SK-N-DZ (cell line): ENCODE results near the gene DMRTA2.

Source experiments
- DNase-seq: peaks from one replicate; pipeline ENCODE4 v3.0.0-alpha.2; 2015; ENCODE audit warnings: low spot score

Gene DMRTA2

GRCh38 chr1:50424045-50424883 is 1.0 kb upstream of the DMRTA2 start:
- no peak for DNase-seq

GRCh38 chr1:50423670-50424000 is 392 bp upstream of the DMRTA2 start:
- no peak for DNase-seq

- peak; percentile 21 for DNase-seq
Measured at GRCh38 chr1:50422675-50422945, 633 bp downstream of the DMRTA2 start.

GRCh38 chr1:50421768-50422674 is 1.2 kb downstream of the DMRTA2 start:
- no peak for DNase-seq

GRCh38 chr1:50421366-50421748 is 1.9 kb downstream of the DMRTA2 start:
- no peak for DNase-seq

GRCh38 chr1:50420689-50421365 is 2.4 kb downstream of the DMRTA2 start:
- DNase-seq: peak; percentile 21

GRCh38 chr1:50419907-50420677 is 3.2 kb downstream of the DMRTA2 start:
- no peak for DNase-seq

GRCh38 chr1:50419192-50419906 is 3.9 kb downstream of the DMRTA2 start:
- DNase-seq: peak; percentile 34

GRCh38 chr1:50418600-50419109 is 4.6 kb downstream of the DMRTA2 start:
- DNase-seq: peak; percentile 20

GRCh38 chr1:50417946-50418599 is 5.2 kb downstream of the DMRTA2 start:
- DNase-seq: no peak

GRCh38 chr1:50417507-50417906 is 5.7 kb downstream of the DMRTA2 start:
- DNase-seq: no peak

GRCh38 chr1:50416553-50417453 is 6.4 kb downstream of the DMRTA2 start:
- DNase-seq: no peak

- DNase-seq: no peak
Measured at GRCh38 chr1:50416150-50416527, 7.1 kb downstream of the DMRTA2 start.

- DNase-seq: peak; percentile 23
Measured at GRCh38 chr1:50415235-50416149, 7.8 kb downstream of the DMRTA2 start.

- DNase-seq: no peak
Measured at GRCh38 chr1:50414853-50415234, 8.4 kb downstream of the DMRTA2 start.

- no peak for DNase-seq
Measured at GRCh38 chr1:50412813-50413476, 10.3 kb downstream of the DMRTA2 start.

- no peak for DNase-seq
Measured at GRCh38 chr1:50405814-50406213, 17.4 kb downstream of the DMRTA2 start.
